Measurements from ENCODE around the gene USF2.

Gene USF2

GRCh38 chr19:35301961-35302360 is 33.2 kb downstream of the USF2 start:
- DNase-seq (ENCODE audit: low spot score), result no peak

GRCh38 chr19:35302446-35302845 is 33.7 kb downstream of the USF2 start:
- DNase-seq (ENCODE audit: low spot score), result no peak

- DNase-seq (ENCODE audit: low spot score), result no peak
Measured at GRCh38 chr19:35303357-35303915, 34.7 kb downstream of the USF2 start.

GRCh38 chr19:35304036-35304435 is 35.3 kb downstream of the USF2 start:
- no peak for DNase-seq (ENCODE audit: low spot score)

GRCh38 chr19:35305181-35305580 is 36.4 kb downstream of the USF2 start:
- DNase-seq (ENCODE audit: low spot score), result no peak

GRCh38 chr19:35306473-35307246 is 37.9 kb downstream of the USF2 start:
- DNase-seq (ENCODE audit: low spot score), result peak; percentile 35

- no peak for DNase-seq (ENCODE audit: low spot score)
Measured at GRCh38 chr19:35307931-35308330, 39.2 kb downstream of the USF2 start.

- no peak for DNase-seq (ENCODE audit: low spot score)
Measured at GRCh38 chr19:35308910-35309309, 40.1 kb downstream of the USF2 start.

- peak; percentile 40 for DNase-seq (ENCODE audit: low spot score)
Measured at GRCh38 chr19:35309481-35310279, 40.9 kb downstream of the USF2 start.

GRCh38 chr19:35310331-35310730 is 41.6 kb downstream of the USF2 start:
- DNase-seq (ENCODE audit: low spot score), result no peak

- no peak for DNase-seq (ENCODE audit: low spot score)
Measured at GRCh38 chr19:35310811-35311465, 42.2 kb downstream of the USF2 start.

- no peak for DNase-seq (ENCODE audit: low spot score)
Measured at GRCh38 chr19:35311901-35312665, 43.3 kb downstream of the USF2 start.

GRCh38 chr19:35313587-35313986 is 44.8 kb downstream of the USF2 start:
- no peak for DNase-seq (ENCODE audit: low spot score)

GRCh38 chr19:35314031-35314430 is 45.3 kb downstream of the USF2 start:
- DNase-seq (ENCODE audit: low spot score), result no peak

- no peak for DNase-seq (ENCODE audit: low spot score)
Measured at GRCh38 chr19:35314858-35315470, 46.2 kb downstream of the USF2 start.

GRCh38 chr19:35315883-35316282 is 47.1 kb downstream of the USF2 start:
- DNase-seq (ENCODE audit: low spot score), result no peak

- DNase-seq (ENCODE audit: low spot score), result no peak
Measured at GRCh38 chr19:35316560-35316959, 47.8 kb downstream of the USF2 start.

GRCh38 chr19:35317464-35318043 is 48.8 kb downstream of the USF2 start:
- DNase-seq (ENCODE audit: low spot score), result no peak

- peak; percentile 93 for DNase-seq (ENCODE audit: low spot score)
Measured at GRCh38 chr19:35318679-35319448, 50.1 kb downstream of the USF2 start.

- no peak for DNase-seq (ENCODE audit: low spot score)
Measured at GRCh38 chr19:35320065-35320713, 51.4 kb downstream of the USF2 start.

All from COLO829 (cell line).